Measurements from ENCODE around the gene GPX3. TPM values are rescaled to one million over a fixed set of nuclear protein-coding genes. Genes with fewer than 3 reads are reported as not detected.

Gene GPX3
- total RNA-seq, 1 experiment from 2014 or later: 86.6 TPM

DNA sequence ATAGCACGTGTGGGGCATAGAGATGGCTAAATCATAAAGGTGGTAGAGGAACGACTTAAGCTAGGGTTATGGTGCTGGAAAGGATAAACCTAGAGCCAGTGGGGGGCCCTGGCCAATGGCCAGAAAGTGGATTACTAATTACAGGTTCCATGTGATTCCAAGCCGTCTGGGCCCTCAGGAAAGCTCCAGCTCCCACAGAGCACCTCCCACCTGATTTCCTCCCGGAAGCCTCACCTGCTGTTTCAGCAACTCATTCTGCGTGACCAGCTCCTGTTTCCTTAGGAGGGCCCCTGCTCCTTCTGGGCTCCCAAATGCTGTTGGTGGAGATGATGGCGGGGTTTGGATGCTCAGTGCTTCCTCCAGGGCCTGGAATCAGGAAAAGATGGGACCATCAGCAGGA lies 16.2 kb downstream of the GPX3 start:
- POLR2A ChIA-PET: no interaction called here
- Histone ChIP-seq H3K36me3 (ENCODE audit: control insufficient read depth, insufficient read depth, low read length) (peaks cover 16% of the 10 kb centered on the region), H3K27me3 (replicated peaks; ENCODE audit: control insufficient read depth, insufficient read depth, low read length) (no peaks in the 10 kb centered on the region), H3K4me3 (ENCODE audit: low read depth, low read length) (no peak overlapping the region), H3K9me3 (no peaks in the 10 kb centered on the region), H3K4me1 (peaks cover 11% of the 10 kb centered on the region)
- peaks cover 58% of the 10 kb centered on the region for H3K36me3 Mint-ChIP-seq (ENCODE audit: insufficient read depth, unreplicated experiment)
- H3K27me3 Mint-ChIP-seq (ENCODE audit: insufficient read depth, unreplicated experiment): no peaks in the 10 kb centered on the region
- TF ChIP-seq CTCF (IDR thresholded peaks at IDR 0.05; ENCODE audit: insufficient read depth in 1 of 2, low read depth in 1 of 2, low read length in 1 of 2, severe bottlenecking in 1 of 2, unreplicated experiment in 1 of 2): no peak
- no peak overlapping the region for H3K4me3 Mint-ChIP-seq (ENCODE audit: unreplicated experiment)
- DNase-seq: no peak
- H3K9me3 Mint-ChIP-seq (ENCODE audit: unreplicated experiment): no peaks in the 10 kb centered on the region
- H3K27ac Mint-ChIP-seq (ENCODE audit: unreplicated experiment): no peak overlapping the region
- intact Hi-C loops (cut with micrococcal nuclease; ENCODE audit: unreplicated experiment): no loop called here
- peaks cover 7% of the 10 kb centered on the region for H3K4me1 Mint-ChIP-seq (ENCODE audit: low read depth, unreplicated experiment)
- BruUV-seq (replicated peaks): no TSS peak
- CTCF ChIA-PET: no interaction called here

DNA sequence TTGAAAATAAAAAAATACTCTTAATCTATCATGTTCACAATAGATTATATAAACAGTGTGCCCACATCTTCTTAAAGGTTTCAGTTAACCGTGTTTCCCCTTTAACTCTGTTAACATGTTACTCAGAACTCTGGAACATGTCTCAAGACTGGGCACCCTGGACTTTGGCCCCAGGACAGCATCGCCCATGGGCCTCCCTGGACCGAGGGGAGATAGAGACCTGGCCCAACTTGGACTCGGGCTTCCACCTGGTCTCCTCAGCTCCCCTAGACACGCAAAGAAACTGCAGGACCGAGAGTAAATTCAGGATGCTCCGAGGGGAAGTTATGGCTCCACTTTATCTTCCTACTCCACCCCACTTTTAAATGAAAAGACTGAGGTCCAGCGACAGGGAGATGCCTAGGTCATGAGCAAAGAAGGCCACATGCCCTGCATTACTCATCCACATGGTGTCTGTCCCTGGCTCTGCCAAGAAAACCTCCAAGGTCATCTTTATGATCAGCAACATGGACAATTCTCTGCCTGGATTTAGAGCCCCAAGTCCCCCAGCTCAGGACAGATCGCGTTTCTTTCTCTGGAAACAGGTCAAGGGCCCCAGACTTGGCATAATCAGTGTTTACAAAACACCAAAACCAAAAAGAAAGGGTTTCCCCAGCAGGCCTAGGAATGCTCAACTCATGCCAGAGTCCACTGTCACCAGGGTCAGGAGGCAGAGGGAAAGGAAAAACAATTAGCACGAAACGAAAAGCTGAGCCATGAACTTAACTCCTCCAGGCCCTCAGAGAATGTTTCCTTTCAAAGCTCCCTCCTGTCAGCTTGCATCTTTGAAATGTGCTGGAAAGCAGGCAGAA lies 17.4 kb downstream of the GPX3 start:
- Histone ChIP-seq H3K4me3 (ENCODE audit: low read depth, low read length) (no peak overlapping the region), H3K4me1 (peaks cover 11% of the 10 kb centered on the region), H3K36me3 (ENCODE audit: control insufficient read depth, insufficient read depth, low read length) (peaks cover 21% of the 10 kb centered on the region), H3K27me3 (replicated peaks; ENCODE audit: control insufficient read depth, insufficient read depth, low read length) (no peaks in the 10 kb centered on the region), H3K9me3 (no peaks in the 10 kb centered on the region)
- CTCF ChIA-PET: no interaction called here
- BruUV-seq (replicated peaks): no TSS peak
- Mint-ChIP-seq H3K4me1 (ENCODE audit: low read depth, unreplicated experiment) (peaks cover 7% of the 10 kb centered on the region), H3K9me3 (ENCODE audit: unreplicated experiment) (no peaks in the 10 kb centered on the region), H3K27me3 (ENCODE audit: insufficient read depth, unreplicated experiment) (no peaks in the 10 kb centered on the region), H3K36me3 (ENCODE audit: insufficient read depth, unreplicated experiment) (peaks cover 56% of the 10 kb centered on the region), H3K27ac (ENCODE audit: unreplicated experiment) (no peak overlapping the region), H3K4me3 (ENCODE audit: unreplicated experiment) (no peak overlapping the region)
- DNase-seq: no peak
- no peak for TF ChIP-seq CTCF (IDR thresholded peaks at IDR 0.05; ENCODE audit: insufficient read depth in 1 of 2, low read depth in 1 of 2, low read length in 1 of 2, severe bottlenecking in 1 of 2, unreplicated experiment in 1 of 2)
- intact Hi-C loops (cut with micrococcal nuclease; ENCODE audit: unreplicated experiment): no loop called here
- POLR2A ChIA-PET: interaction anchor here (0.6 kb wide), 1 partner anchor 39 kb away, joined by 3 read pairs; no protein-coding TSS in a partner anchor

GRCh38 chr5:151038412-151038745 lies 18.0 kb downstream of the GPX3 start:
- H3K4me1 ChIP-seq: peaks cover 11% of the 10 kb centered on the region
- BruUV-seq (replicated peaks): no TSS peak
- peaks cover 52% of the 10 kb centered on the region for H3K36me3 Mint-ChIP-seq (ENCODE audit: insufficient read depth, unreplicated experiment)
- no peaks in the 10 kb centered on the region for H3K27me3 Mint-ChIP-seq (ENCODE audit: insufficient read depth, unreplicated experiment)
- peaks cover 7% of the 10 kb centered on the region for H3K4me1 Mint-ChIP-seq (ENCODE audit: low read depth, unreplicated experiment)
- no peaks in the 10 kb centered on the region for H3K9me3 Mint-ChIP-seq (ENCODE audit: unreplicated experiment)
- H3K4me3 Mint-ChIP-seq (ENCODE audit: unreplicated experiment): no peak overlapping the region
- DNase-seq: no peak
- no peak overlapping the region for H3K4me3 ChIP-seq (ENCODE audit: low read depth, low read length)
- intact Hi-C loops (cut with micrococcal nuclease; ENCODE audit: unreplicated experiment): no loop called here
- ChIA-PET POLR2A (interaction anchor here (0.6 kb wide), 1 partner anchor 38 kb away, joined by 3 read pairs; no protein-coding TSS in a partner anchor), CTCF (no interaction called here)
- H3K36me3 ChIP-seq (ENCODE audit: control insufficient read depth, insufficient read depth, low read length): peaks cover 20% of the 10 kb centered on the region
- peak overlapping the region; percentile 17 for H3K27ac Mint-ChIP-seq (ENCODE audit: unreplicated experiment)
- H3K27me3 ChIP-seq (replicated peaks; ENCODE audit: control insufficient read depth, insufficient read depth, low read length): no peaks in the 10 kb centered on the region
- no peaks in the 10 kb centered on the region for H3K9me3 ChIP-seq
- TF ChIP-seq CTCF (IDR thresholded peaks at IDR 0.05; ENCODE audit: insufficient read depth in 1 of 2, low read depth in 1 of 2, low read length in 1 of 2, severe bottlenecking in 1 of 2, unreplicated experiment in 1 of 2): no peak
